H7 (cell line): Measurements from ENCODE around the gene RPS21. TPM values are rescaled to one million over a fixed set of nuclear protein-coding genes. Genes with fewer than 3 reads are reported as not detected.

Experiments
- DNase-seq: peaks from one replicate; pipeline ENCODE4 v3.0.0; 2012
- H3K27me3 ChIP-seq: 2 replicates; pipeline ENCODE4 v1.6.0; 2011; ENCODE audit warnings: mild to moderate bottlenecking, low read length; ENCODE audit not compliant: control insufficient read depth, insufficient read depth
- H3K36me3 ChIP-seq: replicated peaks from 2 replicates; pipeline ENCODE4 v1.5.1; 2011; ENCODE audit warnings: low read length; ENCODE audit not compliant: control insufficient read depth, insufficient read depth
- H3K4me3 ChIP-seq: 2 replicates; pipeline ENCODE4 v1.5.1; 2011; ENCODE audit warnings: low read depth, mild to moderate bottlenecking, control low read depth, low read length, moderate library complexity; ENCODE audit not compliant: insufficient read depth
- total RNA-seq: library from RNA; depleted of rRNA; stranded (reverse); fragments of >200 nt; shearing (Covaris generic); gene quantifications from 2 replicates; pipeline ENCODE4 v1.2.3, GENCODE V29; 2014; rRNA removed

Gene RPS21
- total RNA-seq, 1 experiment from 2014 or later = 1,118 TPM

DNA sequence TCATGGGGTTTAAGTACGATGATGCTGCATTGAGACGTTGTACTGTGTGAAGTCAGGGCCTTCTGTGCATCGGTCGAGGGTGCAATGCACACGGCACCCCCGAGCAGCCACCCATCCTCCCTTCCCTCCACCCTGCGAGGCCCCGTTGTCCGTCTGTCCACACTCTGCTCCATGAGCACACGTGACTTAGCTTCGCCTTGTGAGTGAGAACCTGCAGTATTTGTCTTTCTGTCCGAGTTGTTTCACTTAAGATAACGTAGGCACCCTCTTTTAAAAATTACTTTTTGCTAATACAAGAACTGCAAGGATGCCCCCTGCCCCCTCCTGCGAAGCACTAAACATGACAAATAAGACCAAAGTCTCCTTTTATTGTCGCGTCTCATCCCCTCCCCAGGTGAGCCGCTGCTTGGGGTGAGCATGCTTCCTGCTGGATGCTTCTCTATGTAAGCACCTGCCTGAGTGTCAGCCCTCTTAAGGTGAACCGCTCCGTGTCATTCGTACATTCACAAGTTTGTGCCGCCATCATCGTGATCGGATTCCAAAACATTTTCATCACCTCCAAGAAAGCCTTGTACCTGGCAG lies 44.1 kb downstream of the RPS21 start:
- Histone ChIP-seq H3K27me3 (no peaks in the 10 kb centered on the region), H3K4me3 (no peak overlapping the region), H3K36me3 (no peaks in the 10 kb centered on the region)
- DNase-seq = no peak

GRCh38 chr20:62433658-62434497 lies 47.0 kb downstream of the RPS21 start:
- H3K27me3 ChIP-seq = no peaks in the 10 kb centered on the region
- DNase-seq = no peak
- no peak overlapping the region for H3K4me3 ChIP-seq
- no peaks in the 10 kb centered on the region for H3K36me3 ChIP-seq

DNA sequence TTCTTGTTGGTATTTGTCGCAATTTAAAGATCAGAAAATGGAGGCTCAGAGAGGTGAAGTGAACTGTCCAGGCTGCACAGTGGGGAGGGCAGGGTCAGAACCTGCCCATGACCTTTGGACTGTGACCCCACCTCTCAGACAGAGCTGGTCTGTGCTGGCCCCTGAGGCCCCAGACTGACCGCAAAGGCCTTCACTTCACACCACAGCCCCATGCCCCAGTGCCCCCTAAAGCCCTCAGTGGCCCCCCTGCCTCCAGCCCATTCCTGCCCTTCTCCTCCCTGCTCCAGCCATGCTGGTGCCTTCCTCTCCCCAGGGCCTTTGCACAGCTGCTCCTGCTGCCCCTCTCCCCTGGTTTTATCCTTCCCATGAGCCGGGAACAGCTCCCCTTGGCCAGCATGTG lies 49.8 kb downstream of the RPS21 start:
- DNase-seq = no peak
- H3K36me3 ChIP-seq = no peaks in the 10 kb centered on the region
- no peak overlapping the region for H3K4me3 ChIP-seq
- no peaks in the 10 kb centered on the region for H3K27me3 ChIP-seq

DNA sequence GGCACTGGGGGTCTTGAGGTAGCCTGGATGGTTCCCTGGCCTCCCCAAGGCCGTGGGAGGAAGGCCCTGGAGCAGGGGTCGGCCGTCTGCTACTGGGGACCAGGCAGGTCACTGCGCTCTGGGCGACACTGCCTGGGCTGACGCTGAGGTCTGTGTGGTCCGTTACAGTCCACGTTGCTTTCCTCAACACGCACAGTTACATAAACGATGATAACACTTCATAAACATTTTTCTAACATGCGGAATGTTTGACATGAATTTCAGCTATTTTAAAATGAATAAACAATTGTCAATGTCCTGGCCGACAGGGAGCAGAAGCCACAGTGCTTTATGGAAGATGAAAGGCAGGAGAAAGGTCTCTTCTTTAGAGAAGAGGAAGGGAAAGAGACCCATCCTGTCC lies 50.6 kb downstream of the RPS21 start:
- H3K4me3 ChIP-seq = no peak overlapping the region
- H3K27me3 ChIP-seq = no peaks in the 10 kb centered on the region
- no peak for DNase-seq
- H3K36me3 ChIP-seq = no peaks in the 10 kb centered on the region

DNA sequence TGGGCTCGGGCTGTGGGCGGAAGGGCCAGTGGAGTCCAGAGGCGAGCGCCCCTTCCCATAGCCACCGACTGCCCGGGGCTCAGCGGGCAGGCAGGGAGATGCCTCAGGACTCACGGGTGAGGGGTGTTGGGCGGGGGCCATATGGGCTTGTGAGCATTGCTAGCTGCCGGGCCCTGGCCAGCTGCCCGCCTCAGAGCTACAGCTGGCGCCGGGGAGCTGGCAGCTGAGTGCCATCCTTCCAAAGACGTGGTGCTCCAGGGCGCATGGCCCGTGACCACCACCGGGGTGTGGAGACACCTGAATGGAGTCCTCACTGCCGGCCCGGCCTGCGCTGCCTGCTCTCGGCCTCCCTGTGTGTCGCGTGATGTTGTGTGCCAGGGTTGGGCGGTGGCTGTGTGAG lies 51.0 kb downstream of the RPS21 start:
- no peaks in the 10 kb centered on the region for H3K36me3 ChIP-seq
- no peaks in the 10 kb centered on the region for H3K27me3 ChIP-seq
- peak; percentile 80 for DNase-seq
- no peak overlapping the region for H3K4me3 ChIP-seq

Other genes with a start within 250 kb of the RPS21 start
- gene PSMA7, start 243.7 kb upstream of the RPS21 start, total RNA-seq = 413 and 501 TPM in 2 replicates
- 15.1 and 25.1 TPM in 2 replicates for gene SS18L1, start 243.3 kb upstream of the RPS21 start, total RNA-seq
- gene MTG2, start 204.1 kb upstream of the RPS21 start, total RNA-seq = 32.7 and 37.8 TPM in 2 replicates
- gene HRH3, start 166.8 kb upstream of the RPS21 start, total RNA-seq = 0.85 and 1.9 TPM in 2 replicates
- 21.9 and 26.1 TPM in 2 replicates for gene OSBPL2, start 148.6 kb upstream of the RPS21 start, total RNA-seq
- 224 and 290 TPM in 2 replicates for gene ADRM1, start 84.1 kb upstream of the RPS21 start, total RNA-seq
- 61.0 and 90.8 TPM in 2 replicates for gene LAMA5, start 19.8 kb upstream of the RPS21 start, total RNA-seq
- 7.7 and 8.3 TPM in 2 replicates for gene CABLES2, start 20.2 kb downstream of the RPS21 start, total RNA-seq
- not detected in 2 replicates for gene RBBP8NL, start 40.4 kb downstream of the RPS21 start, total RNA-seq
- gene GATA5, start 88.9 kb downstream of the RPS21 start, total RNA-seq = 0.55 and 1.5 TPM in 2 replicates